Fibroblast of skin of left biceps (primary cell): ENCODE measurements around the gene CELA3A.
"Not testable (repeated sequence)": the region's sequence is repeated elsewhere in the genome, so short reads cannot be mapped to it uniquely, and the experiment has no call there.

Experiments used
- DNase-seq, 2 experiments: peaks; one replicate each; pipeline ENCODE4 v3.0.0-alpha.2; 2013; ENCODE audit warnings: low read depth in 2 of 2

CELA3A gene

DNA sequence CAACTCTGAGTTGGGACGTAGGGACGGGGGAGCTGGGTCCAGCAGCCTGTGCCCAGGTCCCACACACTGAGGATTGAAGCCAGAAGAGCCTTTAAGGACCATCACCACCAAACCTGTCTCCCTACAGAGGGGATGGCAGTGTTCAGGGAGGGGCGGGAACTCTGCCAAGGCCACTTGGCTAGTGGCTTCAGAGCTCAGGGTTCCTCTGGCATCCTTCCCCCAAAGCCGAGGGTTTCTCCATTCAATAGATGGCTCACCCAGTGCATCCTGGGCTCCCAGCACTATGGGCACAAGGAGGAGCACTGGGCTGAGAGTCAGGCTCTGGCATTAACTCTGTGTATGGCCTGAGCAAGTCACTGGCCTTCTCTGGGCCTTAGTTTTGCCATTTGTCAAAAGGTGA lies 20.2 kb upstream of the CELA3A start:
- DNase-seq, result not testable (repeated sequence)

GRCh38 chr1:21982122-21982521 lies 19.3 kb upstream of the CELA3A start:
- not testable (repeated sequence) for DNase-seq

DNA sequence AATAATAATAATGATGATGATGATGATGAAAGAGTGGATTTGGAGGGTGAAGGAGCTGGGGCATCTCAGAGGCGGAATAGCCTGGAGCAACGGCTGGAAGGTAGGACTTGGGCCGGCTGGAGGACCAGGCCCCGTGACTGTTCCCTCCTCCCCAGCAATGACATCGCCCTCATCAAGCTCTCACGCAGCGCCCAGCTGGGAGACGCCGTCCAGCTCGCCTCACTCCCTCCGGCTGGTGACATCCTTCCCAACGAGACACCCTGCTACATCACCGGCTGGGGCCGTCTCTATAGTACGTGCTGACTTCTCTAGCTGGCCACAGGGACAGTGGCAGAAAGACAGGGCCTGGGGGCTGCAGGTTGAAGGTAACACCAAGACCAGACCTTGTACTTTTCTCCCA lies 17.9 kb upstream of the CELA3A start:
- DNase-seq, result not testable (repeated sequence)

- DNase-seq, result not testable (repeated sequence)
Measured at GRCh38 chr1:21985893-21986292, 15.6 kb upstream of the CELA3A start.

DNA sequence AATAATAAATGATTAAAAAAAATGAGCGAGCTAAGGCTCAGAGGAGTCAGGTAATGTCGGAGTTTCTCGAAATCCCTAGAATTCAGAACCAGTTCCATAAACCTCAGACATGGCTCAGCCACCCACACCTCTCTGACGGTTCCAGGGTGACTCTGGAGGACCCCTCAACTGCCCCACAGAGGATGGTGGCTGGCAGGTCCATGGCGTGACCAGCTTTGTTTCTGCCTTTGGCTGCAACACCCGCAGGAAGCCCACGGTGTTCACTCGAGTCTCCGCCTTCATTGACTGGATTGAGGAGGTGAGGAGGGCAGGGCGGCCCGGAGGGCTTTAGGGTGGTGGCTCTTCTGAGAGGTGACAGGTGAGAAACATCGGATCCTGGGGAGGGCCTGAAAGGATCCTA lies 15.1 kb upstream of the CELA3A start:
- DNase-seq, result not testable (repeated sequence)

DNA sequence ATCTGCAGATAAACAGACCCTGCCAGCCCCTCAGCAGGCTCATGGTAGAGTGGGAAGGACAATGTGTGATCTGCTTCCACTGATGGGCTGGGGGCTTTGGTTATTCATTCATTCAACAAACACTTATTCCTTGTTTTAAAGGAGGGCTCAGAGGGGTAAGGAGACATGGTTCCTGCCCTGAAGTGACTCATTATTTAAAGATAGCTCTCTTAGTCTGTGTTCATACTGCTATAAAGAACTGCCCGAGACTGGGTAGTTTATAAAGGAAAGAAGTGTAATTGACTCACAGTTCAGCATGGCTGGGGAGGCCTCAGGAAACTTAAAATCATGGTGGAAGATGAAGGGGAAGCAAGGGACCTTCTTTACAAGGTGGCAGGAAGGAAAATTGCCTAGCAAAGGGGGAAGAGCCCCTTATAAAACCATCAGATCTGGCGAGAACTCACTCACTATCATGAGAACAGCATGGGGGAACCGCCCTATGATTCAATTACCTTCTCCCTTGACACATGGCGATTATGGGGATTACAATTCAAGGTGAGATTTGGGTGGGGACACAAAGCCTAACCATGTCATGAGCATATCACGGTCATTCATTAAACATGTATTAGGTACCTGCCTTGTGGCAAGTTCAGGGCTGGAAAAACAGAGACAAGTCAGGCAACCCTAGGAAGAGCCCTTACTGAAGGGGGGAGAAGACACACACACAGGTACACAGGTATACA lies 11.6 kb upstream of the CELA3A start:
- not testable (repeated sequence) for DNase-seq

- not testable (repeated sequence) for DNase-seq
Measured at GRCh38 chr1:21992186-21992585, 9.3 kb upstream of the CELA3A start.

DNA sequence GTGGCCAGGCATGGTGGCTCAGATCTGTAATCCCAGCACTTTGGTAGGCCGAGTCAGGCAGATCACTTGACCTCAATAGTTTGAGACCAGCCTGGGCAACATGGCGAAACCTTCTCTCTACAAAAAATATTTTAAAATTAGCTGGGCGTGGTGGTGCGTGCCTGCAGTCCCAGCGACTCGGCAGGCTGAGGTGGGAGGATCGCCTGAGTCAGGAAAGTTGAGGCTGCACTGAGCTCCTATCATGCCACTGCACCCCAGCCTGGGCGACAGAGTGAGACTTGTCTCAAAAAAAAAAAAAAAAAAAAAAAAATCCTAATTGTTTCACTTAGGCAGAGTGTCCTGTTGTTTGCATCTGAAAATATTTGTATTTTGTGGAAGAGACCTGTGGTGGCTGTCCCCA lies 6.7 kb upstream of the CELA3A start:
- DNase-seq, result not testable (repeated sequence)

DNA sequence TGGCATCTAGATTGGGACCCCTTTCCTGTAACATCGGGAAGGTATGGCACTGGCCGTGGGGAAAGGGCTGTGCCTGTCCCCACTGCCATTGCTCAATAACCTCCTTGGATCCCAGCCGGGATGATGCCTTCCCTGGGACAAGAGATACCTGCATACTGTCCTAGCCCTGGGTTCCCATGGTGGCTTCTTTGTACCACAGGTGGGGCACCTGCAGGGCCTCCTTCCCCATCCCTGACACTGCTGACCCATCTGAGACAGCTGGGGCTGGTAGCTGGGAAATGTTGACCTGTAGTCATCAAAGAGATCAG lies 4.8 kb upstream of the CELA3A start:
- not testable (repeated sequence) for DNase-seq

DNA sequence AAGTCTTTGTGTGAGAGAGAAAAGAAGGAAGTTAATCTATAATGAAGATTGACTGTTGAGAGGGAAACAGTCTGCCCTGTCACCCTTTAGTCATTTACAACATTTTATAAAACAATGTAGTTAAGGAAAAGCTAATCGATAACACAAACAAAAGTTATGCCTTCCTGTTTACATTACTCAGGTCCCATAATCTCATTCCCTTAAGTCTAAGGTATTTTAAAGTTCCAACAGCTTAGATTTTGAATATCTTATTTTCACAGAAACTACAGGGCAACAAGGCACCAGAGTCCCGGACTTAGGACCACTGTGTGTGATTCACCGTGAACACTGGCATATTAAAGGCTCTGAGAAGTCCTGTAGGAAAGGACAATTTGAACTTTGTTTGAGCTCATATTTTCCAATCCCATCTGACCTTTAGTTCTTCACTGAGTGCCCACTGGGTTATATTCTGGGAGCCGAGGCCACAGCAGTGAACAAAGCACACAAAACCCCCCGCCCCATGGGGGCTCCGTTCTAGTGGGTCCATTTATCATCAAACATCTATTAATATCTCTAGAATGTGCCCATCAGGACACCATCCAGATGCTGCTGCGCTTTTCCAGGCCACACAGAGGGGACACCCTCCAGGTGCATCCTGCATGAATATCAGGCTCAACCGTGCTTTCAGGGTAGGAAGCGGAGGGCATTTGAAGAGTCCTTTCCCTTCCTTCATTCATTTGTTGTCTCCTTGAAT lies 3.4 kb upstream of the CELA3A start:
- DNase-seq, result not testable (repeated sequence)

GRCh38 chr1:21998624-21999294 lies 2.7 kb upstream of the CELA3A start:
- DNase-seq, result not testable (repeated sequence)

- DNase-seq, result not testable (repeated sequence)
Measured at GRCh38 chr1:21999645-22000044, 1.8 kb upstream of the CELA3A start.

GRCh38 chr1:22002461-22002860 lies 1.0 kb downstream of the CELA3A start:
- DNase-seq, result not testable (repeated sequence)

GRCh38 chr1:22002875-22003274 lies 1.4 kb downstream of the CELA3A start:
- not testable (repeated sequence) for DNase-seq

DNA sequence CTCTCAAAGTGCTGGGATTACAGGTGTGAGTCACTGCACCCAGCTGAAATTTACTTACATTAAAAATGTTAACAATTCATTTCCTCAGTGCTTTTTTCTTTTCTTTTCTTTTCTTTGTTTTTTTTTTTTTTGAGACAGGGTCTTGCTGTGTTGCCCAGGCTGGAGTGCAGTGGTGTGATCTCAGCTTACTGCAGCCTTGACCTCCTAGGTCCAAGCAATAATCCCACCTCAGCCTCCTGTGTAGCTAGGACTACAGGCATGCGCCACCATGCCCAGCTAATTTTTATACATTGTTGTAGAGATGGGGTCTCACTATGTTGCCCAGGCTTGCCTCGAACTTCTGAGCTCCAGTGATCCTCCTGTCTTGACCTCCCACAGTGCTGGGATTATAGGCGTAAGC lies 2.5 kb downstream of the CELA3A start:
- DNase-seq, result not testable (repeated sequence)

DNA sequence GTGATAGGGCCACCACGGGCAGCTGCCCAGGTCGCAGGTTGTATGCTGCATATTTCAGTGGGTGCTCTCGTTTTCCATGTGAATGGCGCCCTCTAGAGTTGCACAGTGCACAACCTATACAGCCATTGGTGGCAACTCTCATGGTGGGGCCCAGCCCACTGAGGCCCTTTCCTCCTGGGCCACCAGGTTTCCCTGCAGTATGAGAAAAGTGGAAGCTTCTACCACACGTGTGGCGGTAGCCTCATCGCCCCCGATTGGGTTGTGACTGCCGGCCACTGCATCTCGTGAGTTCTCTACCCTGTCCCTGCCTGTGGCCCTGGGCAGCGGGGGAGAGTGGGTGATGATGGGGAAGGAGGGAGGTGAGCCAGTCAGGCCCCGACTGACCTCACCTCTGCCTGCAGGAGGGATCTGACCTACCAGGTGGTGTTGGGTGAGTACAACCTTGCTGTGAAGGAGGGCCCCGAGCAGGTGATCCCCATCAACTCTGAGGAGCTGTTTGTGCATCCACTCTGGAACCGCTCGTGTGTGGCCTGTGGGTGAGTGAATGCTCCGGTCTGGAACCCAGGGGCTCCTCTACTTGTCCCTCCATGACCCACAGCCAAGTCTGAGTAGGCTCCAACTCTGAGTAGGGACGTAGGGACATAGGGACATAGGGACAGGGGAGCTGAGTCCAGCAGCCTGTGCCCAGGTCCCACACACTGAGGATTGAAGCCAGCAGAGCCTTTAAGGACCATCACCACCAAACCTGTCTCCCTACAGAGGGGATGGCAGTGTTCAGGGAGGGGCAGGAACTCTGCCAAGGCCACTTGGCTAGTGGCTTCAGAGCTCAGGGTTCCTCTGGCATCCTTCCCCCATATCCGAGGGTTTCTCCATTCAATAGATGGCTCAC lies 4.0 kb downstream of the CELA3A start:
- not testable (repeated sequence) for DNase-seq

- not testable (repeated sequence) for DNase-seq
Measured at GRCh38 chr1:22006736-22007135, 5.3 kb downstream of the CELA3A start.

GRCh38 chr1:22007262-22007661 lies 5.8 kb downstream of the CELA3A start:
- DNase-seq, result not testable (repeated sequence)

DNA sequence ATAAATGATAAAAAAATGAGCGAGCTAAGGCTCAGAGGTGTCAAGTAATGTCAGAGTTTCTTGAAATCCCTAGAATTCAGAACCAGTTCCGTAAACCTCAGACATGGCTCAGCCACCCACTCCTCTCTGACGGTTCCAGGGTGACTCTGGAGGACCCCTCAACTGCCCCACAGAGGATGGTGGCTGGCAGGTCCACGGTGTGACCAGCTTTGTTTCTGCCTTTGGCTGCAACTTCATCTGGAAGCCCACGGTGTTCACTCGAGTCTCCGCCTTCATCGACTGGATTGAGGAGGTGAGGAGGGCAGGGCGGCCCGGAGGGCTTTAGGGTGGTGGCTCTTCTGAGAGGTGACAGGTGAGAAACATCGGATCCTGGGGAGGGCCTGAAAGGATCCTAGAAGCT lies 8.1 kb downstream of the CELA3A start:
- DNase-seq, result not testable (repeated sequence)

DNA sequence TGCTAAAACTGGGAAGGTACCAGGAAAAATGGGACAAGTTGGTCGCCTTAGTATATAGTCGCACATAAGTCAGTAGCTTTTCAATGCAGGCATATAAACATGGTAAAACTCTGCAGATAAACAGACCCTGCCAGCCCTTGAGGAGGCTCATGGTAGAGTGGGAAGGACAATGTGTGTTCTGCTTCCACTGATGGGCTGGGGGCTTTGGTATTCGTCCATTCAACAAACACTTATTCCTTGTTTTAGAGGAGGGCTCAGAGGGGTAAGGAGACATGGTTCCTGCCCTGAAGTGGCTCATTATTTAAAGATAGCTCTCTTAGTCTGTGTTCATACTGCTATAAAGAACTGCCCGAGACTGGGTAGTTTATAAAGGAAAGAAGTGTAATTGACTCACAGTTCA lies 11.3 kb downstream of the CELA3A start:
- DNase-seq, result not testable (repeated sequence)

GRCh38 chr1:22014575-22015206 lies 13.2 kb downstream of the CELA3A start:
- DNase-seq, result not testable (repeated sequence)
